GM10847 (cell line): ENCODE data around the gene TEDC2.

Experiments used
- POLR2A ChIP-seq: IDR thresholded peaks from 2 replicates; pipeline ENCODE4 v1.6.1; 2011; ENCODE audit not compliant: insufficient read length; ENCODE audit errors: extremely low read depth

The TEDC2 gene

GRCh38 chr16:2492292-2492691 is 32.4 kb downstream of the TEDC2 start:
- TF ChIP-seq POLR2A = no peak

GRCh38 chr16:2493605-2494004 is 33.7 kb downstream of the TEDC2 start:
- TF ChIP-seq POLR2A = no peak

- no peak for TF ChIP-seq POLR2A
These were observed 34.7 kb downstream of the TEDC2 start for GRCh38 chr16:2494616-2495015.

GRCh38 chr16:2495041-2495440 is 35.1 kb downstream of the TEDC2 start:
- no peak for TF ChIP-seq POLR2A

GRCh38 chr16:2496223-2497115 is 36.6 kb downstream of the TEDC2 start:
- no peak for TF ChIP-seq POLR2A

- no peak for TF ChIP-seq POLR2A
These were observed 37.3 kb downstream of the TEDC2 start for GRCh38 chr16:2497116-2497630.

GRCh38 chr16:2497695-2498484 is 38.0 kb downstream of the TEDC2 start:
- TF ChIP-seq POLR2A = no peak

GRCh38 chr16:2498531-2499253 is 38.8 kb downstream of the TEDC2 start:
- no peak for TF ChIP-seq POLR2A

- TF ChIP-seq POLR2A = no peak
These were observed 39.5 kb downstream of the TEDC2 start for GRCh38 chr16:2499454-2499853.

GRCh38 chr16:2499890-2500429 is 40.1 kb downstream of the TEDC2 start:
- TF ChIP-seq POLR2A = no peak

- no peak for TF ChIP-seq POLR2A
These were observed 40.6 kb downstream of the TEDC2 start for GRCh38 chr16:2500430-2500917.

- no peak for TF ChIP-seq POLR2A
These were observed 41.2 kb downstream of the TEDC2 start for GRCh38 chr16:2500918-2501750.

- TF ChIP-seq POLR2A = no peak
These were observed 42.3 kb downstream of the TEDC2 start for GRCh38 chr16:2501946-2502895.
